Activated T-helper 1 cell treated with anti-CD3 and anti-CD28 coated beads, Interleukin-12 subunit alpha, Interleukin-12 subunit beta, Interleukin-2, Interleukin-4 antibody, amounts not matched to agents 30 ng/mL and 10 ng/mL and 1 ng/mL, durations not matched to agents 14 hours and 24 hours and 36 hours (primary cell): Measurements from ENCODE around the gene SNRNP70. TPM values are rescaled to one million over a fixed set of nuclear protein-coding genes. Genes with fewer than 3 reads are reported as not detected.
"Not testable (repeated sequence)": the region's sequence is repeated elsewhere in the genome, so short reads cannot be mapped to it uniquely, and the experiment has no call there.

Experiments used
- DNase-seq: peaks from one replicate; pipeline ENCODE4 v3.0.0; 2021; ENCODE audit warnings: low spot score
- H3K27ac Mint-ChIP-seq: one replicate; pipeline ENCODE4 v1.8.0; 2021; ENCODE audit warnings: mild to moderate bottlenecking, mixed read lengths
- H3K27me3 Mint-ChIP-seq: one replicate; pipeline ENCODE4 v1.8.0; 2022; ENCODE audit warnings: mild to moderate bottlenecking, moderate library complexity, mixed read lengths; ENCODE audit not compliant: insufficient read depth
- H3K36me3 Mint-ChIP-seq: one replicate; pipeline ENCODE4 v1.8.0; 2021; ENCODE audit warnings: low read depth, mixed read lengths
- H3K4me1 Mint-ChIP-seq: one replicate; pipeline ENCODE4 v1.8.0; 2021; ENCODE audit warnings: low read depth, mixed read lengths
- H3K4me3 Mint-ChIP-seq: one replicate; pipeline ENCODE4 v1.8.0; 2021; ENCODE audit warnings: mild to moderate bottlenecking, moderate library complexity, mixed read lengths
- H3K9me3 Mint-ChIP-seq: one replicate; pipeline ENCODE4 v1.8.0; 2021; ENCODE audit warnings: mixed read lengths
- intact Hi-C: fragments of 100-400 bp; cut with micrococcal nuclease; formaldehyde crosslinking; loops from one replicate; pipeline ENCODE4 v1.15.1; 2024
- total RNA-seq: library from RNA; stranded (reverse); gene quantifications from 2 replicates; pipeline ENCODE4 v1.2.3, GENCODE V29; 2022

SNRNP70 gene, protein sequence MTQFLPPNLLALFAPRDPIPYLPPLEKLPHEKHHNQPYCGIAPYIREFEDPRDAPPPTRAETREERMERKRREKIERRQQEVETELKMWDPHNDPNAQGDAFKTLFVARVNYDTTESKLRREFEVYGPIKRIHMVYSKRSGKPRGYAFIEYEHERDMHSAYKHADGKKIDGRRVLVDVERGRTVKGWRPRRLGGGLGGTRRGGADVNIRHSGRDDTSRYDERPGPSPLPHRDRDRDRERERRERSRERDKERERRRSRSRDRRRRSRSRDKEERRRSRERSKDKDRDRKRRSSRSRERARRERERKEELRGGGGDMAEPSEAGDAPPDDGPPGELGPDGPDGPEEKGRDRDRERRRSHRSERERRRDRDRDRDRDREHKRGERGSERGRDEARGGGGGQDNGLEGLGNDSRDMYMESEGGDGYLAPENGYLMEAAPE
- total RNA-seq: 259 and 272 TPM in 2 replicates

DNA sequence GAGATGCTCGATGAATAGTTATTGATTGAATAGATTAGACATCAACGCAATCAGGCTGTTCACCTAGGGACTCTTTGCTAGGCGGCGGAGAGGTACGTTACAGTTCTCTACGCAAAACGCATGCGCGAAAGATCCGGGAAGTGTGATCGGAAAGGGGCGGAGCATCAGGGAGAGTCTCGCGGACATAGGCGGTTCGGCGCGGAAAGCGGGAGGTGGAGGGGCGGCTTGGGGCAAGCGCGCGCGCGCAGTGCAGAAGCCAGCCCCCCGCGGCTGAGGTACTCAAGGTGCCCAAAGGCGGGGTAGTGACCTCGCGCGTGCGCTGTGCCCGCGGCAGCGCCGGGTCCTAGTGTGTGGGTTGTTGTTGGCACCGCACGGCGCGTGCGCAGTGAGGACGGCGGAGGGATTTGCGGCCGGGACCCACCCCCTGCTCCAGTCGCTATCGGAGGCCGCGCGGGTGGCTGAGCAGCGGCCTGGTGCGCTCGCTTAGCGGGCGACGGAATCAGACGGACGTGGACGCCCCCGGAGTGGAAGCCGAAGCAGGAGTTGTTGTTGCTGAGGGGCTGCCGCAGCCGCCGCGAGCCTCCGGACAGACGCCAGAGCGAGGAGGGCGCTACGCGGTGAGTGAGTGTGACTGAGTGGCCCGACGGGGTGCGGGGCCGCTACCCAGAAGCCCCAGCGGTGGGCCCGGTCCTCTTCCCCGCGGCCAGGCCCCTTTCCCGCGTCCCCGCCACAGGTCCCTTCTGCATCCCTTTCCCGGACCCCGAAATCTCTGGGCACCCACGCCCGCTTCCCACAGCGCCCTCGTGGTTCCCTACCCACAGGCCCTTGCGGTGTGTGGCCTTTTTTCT, at the start of gene SNRNP70:
SNRNP70 (plus strand) TSS at position 432 of the 848 bp plus-strand sequence. CDS start 964 bp downstream, outside the sequence.
- DNase-seq: peak; percentile 99
- intact Hi-C loops: loop anchor here (1.0 kb wide), 5 partner anchors 12 to 92 kb away; partner anchors contain the start of genes C19orf73, GYS1, LIN7B and PPFIA3
- peaks cover 25% of the 10 kb centered on the region for H3K4me1 Mint-ChIP-seq
- H3K27ac Mint-ChIP-seq: peak within 1 kb of the TSS; percentile 80
- H3K4me3 Mint-ChIP-seq: peak within 1 kb of the TSS; percentile 99
- H3K9me3 Mint-ChIP-seq: no peaks in the 10 kb centered on the region
- H3K27me3 Mint-ChIP-seq: peaks cover 2% of the 10 kb centered on the region
- H3K36me3 Mint-ChIP-seq: peaks cover 24% of the 10 kb centered on the region

DNA sequence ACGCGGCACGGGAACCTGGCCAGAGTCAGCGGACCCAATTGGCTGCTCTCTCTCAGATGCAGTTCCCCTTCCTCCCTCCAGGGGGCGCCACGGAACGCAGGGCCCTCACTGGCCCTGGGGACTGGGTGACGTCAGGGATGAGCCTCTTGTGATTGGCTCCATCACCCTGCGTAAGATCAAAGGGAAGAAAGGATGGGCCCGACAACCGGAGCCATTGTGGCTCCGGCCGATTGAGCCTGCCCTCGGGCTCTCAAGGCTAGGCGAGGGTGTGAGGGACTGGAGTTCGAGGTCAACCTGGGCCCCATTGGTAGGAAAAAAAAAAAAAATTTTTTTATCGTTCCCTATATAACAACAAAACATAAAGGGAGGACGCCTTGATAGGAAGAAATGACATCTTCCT, 48.4 kb upstream of the SNRNP70 start, which contains the start of gene CGB1:
CGB1 (minus strand) TSS at position 81 of the 400 bp plus-strand sequence. CDS start 184 bp downstream, outside the sequence.
- H3K9me3 Mint-ChIP-seq, intact Hi-C loops, H3K27me3 Mint-ChIP-seq, H3K27ac Mint-ChIP-seq, H3K36me3 Mint-ChIP-seq, DNase-seq, H3K4me1 Mint-ChIP-seq, H3K4me3 Mint-ChIP-seq: not testable (repeated sequence)

DNA sequence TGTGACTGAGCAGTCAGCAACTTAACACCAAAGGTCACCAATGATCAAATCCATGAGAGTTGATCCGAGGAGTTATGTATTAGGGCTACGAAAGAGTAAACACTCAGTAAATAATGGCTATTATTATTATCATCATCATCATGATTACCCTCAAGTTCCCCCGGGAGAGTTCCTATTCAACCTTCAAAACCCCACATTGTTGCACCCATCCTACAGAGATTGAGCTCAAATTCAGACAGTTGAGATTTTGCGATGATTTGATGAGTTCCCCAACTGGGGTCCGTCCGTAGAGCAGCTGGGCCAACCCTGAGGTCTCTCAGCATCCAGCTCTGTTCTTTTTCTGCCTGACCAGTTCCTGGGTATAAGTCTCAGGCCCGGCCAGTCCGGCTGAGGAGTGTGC, 47.1 kb upstream of the SNRNP70 start:
- H3K36me3 Mint-ChIP-seq, H3K27me3 Mint-ChIP-seq, H3K9me3 Mint-ChIP-seq, H3K4me3 Mint-ChIP-seq, H3K4me1 Mint-ChIP-seq, intact Hi-C loops, DNase-seq, H3K27ac Mint-ChIP-seq: not testable (repeated sequence)

DNA sequence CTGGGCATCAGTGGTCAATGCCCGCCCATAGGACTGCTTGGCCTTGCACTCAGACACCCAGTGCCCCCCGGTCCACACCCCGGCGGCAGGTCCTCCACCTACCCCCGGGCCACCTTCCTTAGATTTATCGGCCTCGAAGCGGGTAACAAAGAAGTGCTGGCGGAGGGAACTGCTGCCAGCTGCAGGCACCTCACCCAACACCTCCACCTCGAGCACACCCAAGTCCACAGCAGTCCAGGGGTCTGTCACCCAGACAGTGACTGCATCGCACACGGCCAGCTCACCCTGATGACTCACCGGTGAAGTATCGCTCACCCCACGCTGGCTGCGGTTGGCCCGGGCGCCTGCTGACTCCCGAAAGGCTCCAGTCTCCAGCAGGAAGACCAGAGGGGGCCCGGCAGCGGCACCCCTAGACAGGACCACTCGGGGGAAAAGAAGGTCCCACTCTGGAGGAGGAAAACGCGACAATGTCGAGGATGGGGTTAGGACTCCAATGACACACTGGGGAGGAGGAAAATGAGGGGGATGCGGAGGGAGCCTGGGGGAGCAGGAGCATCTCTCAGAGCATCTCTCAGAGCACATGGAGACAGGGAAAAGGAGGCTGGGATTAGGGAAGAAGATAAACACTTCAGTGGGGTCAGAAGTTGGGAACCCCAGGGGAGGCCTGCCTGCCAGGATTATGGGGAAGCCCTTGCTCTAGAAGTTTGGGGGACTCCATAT, 46.5 kb upstream of the SNRNP70 start:
- H3K27me3 Mint-ChIP-seq, H3K4me1 Mint-ChIP-seq, DNase-seq: not testable (repeated sequence)

DNA sequence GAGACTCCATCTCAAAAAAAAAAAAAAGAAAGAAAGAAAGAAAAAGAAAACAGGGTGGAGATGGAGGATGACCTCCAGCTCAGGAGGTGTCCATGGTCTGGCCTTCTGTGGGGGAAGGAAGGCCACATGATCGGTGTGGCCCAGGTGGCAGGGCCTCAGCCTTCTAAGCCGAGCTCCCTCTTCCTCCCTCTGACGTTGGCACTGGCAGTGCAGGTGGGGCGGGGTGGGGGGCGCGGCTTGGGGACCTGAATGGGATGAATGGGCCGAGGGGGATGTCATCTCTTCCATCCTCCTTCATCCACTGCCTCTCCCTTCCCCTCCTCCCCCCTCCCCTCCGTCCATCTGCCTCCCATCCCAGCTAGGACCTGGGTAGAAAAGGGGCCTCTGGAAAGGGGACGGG, 45.5 kb upstream of the SNRNP70 start:
- H3K27me3 Mint-ChIP-seq, intact Hi-C loops, DNase-seq, H3K9me3 Mint-ChIP-seq, H3K4me3 Mint-ChIP-seq, H3K27ac Mint-ChIP-seq, H3K36me3 Mint-ChIP-seq, H3K4me1 Mint-ChIP-seq: not testable (repeated sequence)

More for the DNA sequence above, 46.5 kb upstream of the SNRNP70 start:
- H3K36me3 Mint-ChIP-seq, H3K4me3 Mint-ChIP-seq, H3K9me3 Mint-ChIP-seq, intact Hi-C loops, H3K27ac Mint-ChIP-seq: not testable (repeated sequence)

DNA sequence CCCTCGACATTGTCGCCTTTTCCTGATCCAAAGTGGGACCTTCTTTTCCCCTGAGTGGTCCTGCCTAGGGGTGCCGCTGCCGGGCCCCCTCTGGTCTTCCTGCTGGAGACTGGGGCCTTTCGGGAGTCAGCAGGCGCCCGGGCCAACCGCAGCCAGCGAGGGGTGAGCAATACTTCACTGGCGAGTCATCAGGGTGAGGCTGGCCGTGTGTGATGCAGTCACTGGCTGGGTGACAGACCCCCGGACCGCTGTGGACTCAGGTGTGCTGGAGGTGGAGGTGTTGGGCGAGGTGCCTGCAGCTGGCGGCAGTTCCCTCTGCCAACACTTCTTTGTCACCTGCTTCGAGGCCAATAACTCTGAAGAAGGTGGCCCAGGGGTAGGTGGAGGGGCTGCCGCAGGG, 43.1 kb upstream of the SNRNP70 start:
- intact Hi-C loops: no loop called here
- no peaks in the 10 kb centered on the region for H3K9me3 Mint-ChIP-seq
- no peak overlapping the region for H3K27ac Mint-ChIP-seq
- no peak overlapping the region for H3K4me3 Mint-ChIP-seq
- H3K36me3 Mint-ChIP-seq: no peaks in the 10 kb centered on the region
- DNase-seq: no peak
- no peaks in the 10 kb centered on the region for H3K27me3 Mint-ChIP-seq
- H3K4me1 Mint-ChIP-seq: no peaks in the 10 kb centered on the region

DNA sequence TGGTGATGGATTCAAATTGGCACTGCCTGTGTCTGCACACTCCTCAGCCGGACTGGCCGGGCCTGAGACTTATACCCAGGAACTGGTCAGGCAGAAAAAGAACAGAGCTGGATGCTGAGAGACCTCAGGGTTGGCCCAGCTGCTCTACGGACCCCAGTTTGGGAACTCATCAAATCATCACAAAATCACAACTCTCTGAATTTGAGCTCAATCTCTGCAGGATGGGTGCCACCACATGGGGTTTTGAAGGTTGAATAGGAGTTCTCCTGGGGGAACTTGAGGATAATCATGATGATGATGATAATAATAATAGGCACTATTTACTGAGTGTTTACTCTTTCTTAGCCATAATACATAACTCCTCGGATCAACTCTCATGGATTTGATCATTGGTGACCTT, 42.6 kb upstream of the SNRNP70 start:
- H3K27ac Mint-ChIP-seq, H3K4me1 Mint-ChIP-seq, intact Hi-C loops, H3K4me3 Mint-ChIP-seq, H3K36me3 Mint-ChIP-seq, DNase-seq, H3K9me3 Mint-ChIP-seq, H3K27me3 Mint-ChIP-seq: not testable (repeated sequence)

DNA sequence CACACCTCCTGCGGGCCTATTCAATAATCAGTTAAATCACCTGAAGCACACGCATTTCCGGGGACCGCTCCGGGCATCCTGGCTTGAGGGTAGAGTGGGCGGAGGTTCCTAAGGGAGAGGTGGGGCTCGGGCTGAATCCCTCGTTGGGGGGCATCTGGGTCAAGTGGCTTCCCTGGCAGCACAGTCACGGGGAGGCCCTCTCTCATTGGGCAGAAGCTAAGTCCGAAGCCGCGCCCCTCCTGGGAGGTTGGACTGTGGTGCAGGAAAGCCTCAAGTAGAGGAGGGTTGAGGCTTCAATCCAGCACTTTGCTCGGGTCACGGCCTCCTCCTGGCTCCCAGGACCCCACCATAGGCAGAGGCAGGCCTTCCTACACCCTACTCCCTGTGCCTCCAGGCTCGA, 41.7 kb upstream of the SNRNP70 start, which contains the start of gene CGB5:
CGB5 (plus strand) TSS at position 301 of the 400 bp plus-strand sequence. CDS start 362 bp downstream, outside the sequence.
- H3K27ac Mint-ChIP-seq, DNase-seq, H3K9me3 Mint-ChIP-seq, H3K4me3 Mint-ChIP-seq, H3K36me3 Mint-ChIP-seq, H3K27me3 Mint-ChIP-seq, intact Hi-C loops, H3K4me1 Mint-ChIP-seq: not testable (repeated sequence)

DNA sequence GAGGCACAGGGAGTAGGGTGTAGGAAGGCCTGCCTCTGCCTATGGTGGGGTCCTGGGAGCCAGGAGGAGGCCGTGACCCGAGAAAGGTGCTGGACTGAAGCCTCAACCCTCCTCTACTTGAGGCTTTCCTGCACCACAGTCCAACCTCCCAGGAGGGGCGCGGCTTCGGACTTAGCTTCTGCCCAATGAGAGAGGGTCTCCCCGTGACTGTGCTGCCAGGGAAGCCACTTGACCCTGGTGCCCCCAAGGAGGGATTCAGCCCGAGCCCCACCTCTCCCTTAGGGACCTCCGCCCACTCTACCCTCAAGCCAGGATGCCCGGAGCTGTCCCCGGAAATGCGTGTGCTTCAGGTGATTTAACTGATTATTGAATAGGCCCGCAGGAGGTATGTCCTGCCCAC, 36.2 kb upstream of the SNRNP70 start, which contains the start of gene CGB8:
CGB8 (minus strand) TSS at position 101 of the 400 bp plus-strand sequence. CDS start 372 bp downstream, outside the sequence.
- H3K27me3 Mint-ChIP-seq, intact Hi-C loops: not testable (repeated sequence)

DNA sequence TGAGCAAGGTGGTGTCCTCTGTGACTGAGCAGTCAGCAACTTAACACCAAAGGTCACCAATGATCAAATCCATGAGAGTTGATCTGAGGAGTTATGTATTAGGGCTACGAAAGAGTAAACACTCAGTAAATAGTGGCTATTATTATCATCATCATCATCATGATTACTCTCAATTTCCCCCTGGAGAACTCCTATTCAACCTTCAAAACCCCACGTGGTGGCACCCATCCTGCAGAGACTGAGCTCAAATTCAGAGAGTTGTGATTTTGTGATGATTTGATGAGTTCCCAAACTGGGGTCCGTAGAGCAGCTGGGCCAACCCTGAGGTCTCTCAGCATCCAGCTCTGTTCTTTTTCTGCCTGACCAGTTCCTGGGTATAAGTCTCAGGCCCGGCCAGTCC, 35.4 kb upstream of the SNRNP70 start:
- H3K27ac Mint-ChIP-seq, H3K4me1 Mint-ChIP-seq, DNase-seq, H3K9me3 Mint-ChIP-seq, H3K4me3 Mint-ChIP-seq, H3K27me3 Mint-ChIP-seq, intact Hi-C loops, H3K36me3 Mint-ChIP-seq: not testable (repeated sequence)

More for the DNA sequence above, 36.2 kb upstream of the SNRNP70 start, which contains the start of gene CGB8:
- H3K36me3 Mint-ChIP-seq, H3K27ac Mint-ChIP-seq, H3K9me3 Mint-ChIP-seq, H3K4me3 Mint-ChIP-seq, H3K4me1 Mint-ChIP-seq, DNase-seq: not testable (repeated sequence)

DNA sequence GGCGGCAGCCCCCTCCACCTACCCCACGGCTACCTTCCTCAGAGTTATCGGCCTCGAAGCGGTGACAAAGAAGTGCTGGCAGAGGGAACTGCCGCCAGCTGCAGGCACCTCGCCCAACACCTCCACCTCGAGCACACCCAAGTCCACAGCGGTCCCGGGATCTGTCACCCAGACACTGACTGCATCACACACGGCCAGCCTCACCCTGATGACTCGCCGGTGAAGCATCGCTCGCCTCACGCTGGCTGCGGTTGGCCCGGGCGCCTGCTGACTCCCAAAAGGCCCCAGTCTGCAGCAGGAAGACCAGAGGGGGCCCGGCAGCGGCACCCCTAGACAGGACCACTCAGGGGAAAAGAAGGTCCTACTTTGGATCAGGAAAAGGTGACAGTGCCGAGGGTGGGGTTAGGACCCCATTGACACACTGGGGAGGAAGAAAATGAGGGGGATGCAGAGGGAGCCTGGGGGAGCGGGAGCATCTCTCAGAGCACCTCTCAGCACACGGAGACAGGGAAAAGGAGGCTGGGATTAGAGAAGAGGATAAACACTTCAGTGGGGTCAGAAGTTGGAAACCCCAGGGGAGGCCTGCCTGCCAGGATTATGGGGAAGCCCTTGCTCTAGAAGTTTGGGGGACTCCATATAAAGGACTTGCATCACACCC, 34.7 kb upstream of the SNRNP70 start:
- intact Hi-C loops, H3K4me1 Mint-ChIP-seq, H3K4me3 Mint-ChIP-seq, H3K27ac Mint-ChIP-seq, H3K9me3 Mint-ChIP-seq, H3K27me3 Mint-ChIP-seq, DNase-seq, H3K36me3 Mint-ChIP-seq: not testable (repeated sequence)
